Stimulated activated CD8-positive, alpha-beta memory T cell treated with anti-CD3 and anti-CD28 coated beads, Interleukin-4, amount 100 ng/mL, for 1 hour (primary cell): ENCODE data around the gene ITGB3BP.
"Not testable (repeated sequence)": the region's sequence is repeated elsewhere in the genome, so short reads cannot be mapped to it uniquely, and the experiment has no call there.

ENCODE experiments used
- DNase-seq, 2 donors: peaks; one replicate each; pipeline ENCODE4 v3.0.0-alpha.2; 2020; ENCODE audit warnings: low read depth in 2 of 2, low spot score in 1 of 2

The ITGB3BP gene

GRCh38 chr1:63506782-63507181 is 16.2 kb downstream of the ITGB3BP start:
- no peak for DNase-seq

- DNase-seq = no peak
Measured at GRCh38 chr1:63501256-63501655, 21.8 kb downstream of the ITGB3BP start.

- no peak for DNase-seq
Measured at GRCh38 chr1:63498106-63498505, 24.9 kb downstream of the ITGB3BP start.

- no peak for DNase-seq
Measured at GRCh38 chr1:63497577-63497976, 25.4 kb downstream of the ITGB3BP start.

- no peak for DNase-seq
Measured at GRCh38 chr1:63487336-63488065, 35.5 kb downstream of the ITGB3BP start.

GRCh38 chr1:63486629-63487028 is 36.4 kb downstream of the ITGB3BP start:
- DNase-seq = no peak

GRCh38 chr1:63480057-63480456 is 43.0 kb downstream of the ITGB3BP start:
- DNase-seq = no peak

GRCh38 chr1:63475761-63476160 is 47.3 kb downstream of the ITGB3BP start:
- no peak for DNase-seq

- not testable (repeated sequence) for DNase-seq
Measured at GRCh38 chr1:63468683-63469082, 54.3 kb downstream of the ITGB3BP start.

- DNase-seq = no peak
Measured at GRCh38 chr1:63466759-63467158, 56.3 kb downstream of the ITGB3BP start.

GRCh38 chr1:63466181-63466580 is 56.8 kb downstream of the ITGB3BP start:
- DNase-seq = no peak

- no peak for DNase-seq
Measured at GRCh38 chr1:63463248-63463647, 59.8 kb downstream of the ITGB3BP start.

GRCh38 chr1:63461661-63462230 is 61.3 kb downstream of the ITGB3BP start:
- DNase-seq = no peak

- no peak for DNase-seq
Measured at GRCh38 chr1:63458750-63459149, 64.3 kb downstream of the ITGB3BP start.

GRCh38 chr1:63454269-63454668 is 68.8 kb downstream of the ITGB3BP start:
- DNase-seq = no peak

- DNase-seq = no peak
Measured at GRCh38 chr1:63453232-63453631, 69.8 kb downstream of the ITGB3BP start.

- DNase-seq = no peak
Measured at GRCh38 chr1:63450416-63450815, 72.6 kb downstream of the ITGB3BP start.

- DNase-seq = no peak
Measured at GRCh38 chr1:63448731-63449246, 74.2 kb downstream of the ITGB3BP start.

- no peak for DNase-seq
Measured at GRCh38 chr1:63442141-63442475, 80.9 kb downstream of the ITGB3BP start.

- DNase-seq = no peak
Measured at GRCh38 chr1:63435161-63435560, 87.9 kb downstream of the ITGB3BP start.

- DNase-seq = no peak
Measured at GRCh38 chr1:63429281-63429680, 93.7 kb downstream of the ITGB3BP start.

- no peak for DNase-seq
Measured at GRCh38 chr1:63428815-63429214, 94.2 kb downstream of the ITGB3BP start.

- DNase-seq = no peak
Measured at GRCh38 chr1:63423649-63424048, 99.4 kb downstream of the ITGB3BP start.
